BLaER1 treated with 17β-estradiol and CSF1 and Interleukin-3, amounts not matched to agents 10 nM and 100 nM (cell line): ENCODE measurements around the gene SCN3B.

Experiments
- H3K27ac ChIP-seq, 11 experiments: shearing (Covaris generic); formaldehyde crosslinking; 2 replicates each; pipeline ENCODE4 v1.8.1; 2022
- H3K27me3 ChIP-seq, 11 experiments: shearing (Covaris generic); formaldehyde crosslinking; 2 replicates each; pipeline ENCODE4 v1.8.1; 2022
- H3K36me3 ChIP-seq, 11 experiments: shearing (Covaris generic); formaldehyde crosslinking; 2 replicates each; pipeline ENCODE4 v1.8.1; 2022
- H3K4me1 ChIP-seq, 10 experiments: shearing (Covaris generic); formaldehyde crosslinking; 2 replicates each; pipeline ENCODE4 v1.8.1; 2022
- H3K4me2 ChIP-seq, 11 experiments: shearing (Covaris generic); formaldehyde crosslinking; 2 replicates each; pipeline ENCODE4 v1.8.1; 2022
- H3K4me3 ChIP-seq, 10 experiments: shearing (Covaris generic); formaldehyde crosslinking; 2 replicates each; pipeline ENCODE4 v1.8.1; 2022
- H3K9ac ChIP-seq, 11 experiments: shearing (Covaris generic); formaldehyde crosslinking; 2 replicates each; pipeline ENCODE4 v1.8.1; 2022
- H3K9me3 ChIP-seq, 11 experiments: shearing (Covaris generic); formaldehyde crosslinking; replicated peaks in 1 of 11; 2 replicates each; pipeline ENCODE4 v1.8.1; 2022
- H4K20me1 ChIP-seq, 11 experiments: shearing (Covaris generic); formaldehyde crosslinking; 2 replicates each; pipeline ENCODE4 v1.8.1; 2022
- Cebpa-rat ChIP-seq, 11 experiments: shearing (Covaris generic); IDR thresholded peaks; 2 replicates each; pipeline ENCODE4 v1.8.1; 2022

SCN3B gene

DNA sequence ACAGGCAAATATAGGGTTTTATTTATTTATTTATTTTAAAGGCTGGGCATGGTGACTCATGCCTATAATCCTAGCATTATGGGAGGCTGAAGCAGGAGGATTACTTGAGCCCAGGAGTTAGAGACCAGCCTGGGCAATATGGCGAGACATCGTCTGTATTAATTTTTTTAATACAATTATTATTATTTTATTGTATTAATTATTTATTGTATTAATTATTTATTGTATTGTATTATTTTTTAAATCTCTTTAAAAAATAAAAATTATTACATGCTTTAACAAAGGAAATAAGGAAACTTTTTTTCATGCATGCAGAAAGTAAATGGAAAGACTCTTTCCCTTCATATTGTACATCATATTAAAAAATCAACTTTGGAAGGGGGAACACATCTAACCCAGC, 3.5 kb downstream of the SCN3B start:
- Histone ChIP-seq H3K4me3 (no peak overlapping the region), H3K27me3 (peaks cover 17 to 31% (median 23%) of the 10 kb centered on the region in 11 experiments), H3K9ac (no peak overlapping the region), H3K4me1 (peaks cover 0 to 19% (median 7%) of the 10 kb centered on the region in 10 experiments; a peak in 9 of 20 replicates), H3K36me3 (no peaks in the 10 kb centered on the region), H4K20me1 (no peaks in the 10 kb centered on the region), H3K27ac (no peak overlapping the region), H3K9me3 (peaks cover 0 to 17% (median 6%) of the 10 kb centered on the region in 11 experiments; a peak in 8 of 22 replicates), H3K4me2 (no peak overlapping the region)
- TF ChIP-seq Cebpa-rat (IDR thresholded peaks at IDR 0.05): no peak

- Histone ChIP-seq H3K4me1 (peaks cover 0 to 23% (median 12%) of the 10 kb centered on the region in 10 experiments; a peak in 10 of 20 replicates), H4K20me1 (no peaks in the 10 kb centered on the region), H3K4me2 (peak overlapping the region in 6 of 11 experiments; percentile 0 to 35 (median 12); a peak in 5 of 22 replicates), H3K36me3 (no peaks in the 10 kb centered on the region), H3K27me3 (no peaks in the 10 kb centered on the region), H3K9ac (no peak overlapping the region), H3K27ac (no peak overlapping the region), H3K9me3 (no peaks in the 10 kb centered on the region), H3K4me3 (no peak overlapping the region)
- no peak for TF ChIP-seq Cebpa-rat (IDR thresholded peaks at IDR 0.05)
These were observed 9.0 kb downstream of the SCN3B start for GRCh38 chr11:123645286-123645975.

- Histone ChIP-seq H3K4me1 (peaks cover 0 to 18% (median 11%) of the 10 kb centered on the region in 10 experiments; a peak in 10 of 20 replicates), H3K4me2 (no peak overlapping the region), H3K36me3 (no peaks in the 10 kb centered on the region), H3K9me3 (no peaks in the 10 kb centered on the region), H3K27me3 (no peaks in the 10 kb centered on the region), H4K20me1 (no peaks in the 10 kb centered on the region), H3K27ac (no peak overlapping the region), H3K4me3 (no peak overlapping the region), H3K9ac (no peak overlapping the region)
- TF ChIP-seq Cebpa-rat (IDR thresholded peaks at IDR 0.05): no peak
These were observed 12.0 kb downstream of the SCN3B start for GRCh38 chr11:123642435-123642834.

- no peaks in the 10 kb centered on the region for H4K20me1 ChIP-seq
- H3K4me1 ChIP-seq: peaks cover 0 to 18% (median 11%) of the 10 kb centered on the region in 10 experiments; a peak in 10 of 20 replicates
- H3K4me3 ChIP-seq: no peak overlapping the region
- no peaks in the 10 kb centered on the region for H3K27me3 ChIP-seq
- peak overlapping the region in 1 of 11 experiments; percentile 27; a peak in 1 of 22 replicates for H3K4me2 ChIP-seq
- H3K9me3 ChIP-seq: no peaks in the 10 kb centered on the region
- no peaks in the 10 kb centered on the region for H3K36me3 ChIP-seq
- H3K27ac ChIP-seq: no peak overlapping the region
- TF ChIP-seq Cebpa-rat (IDR thresholded peaks at IDR 0.05): no peak
- H3K9ac ChIP-seq: no peak overlapping the region
These were observed 13.0 kb downstream of the SCN3B start for GRCh38 chr11:123641495-123641840.

DNA sequence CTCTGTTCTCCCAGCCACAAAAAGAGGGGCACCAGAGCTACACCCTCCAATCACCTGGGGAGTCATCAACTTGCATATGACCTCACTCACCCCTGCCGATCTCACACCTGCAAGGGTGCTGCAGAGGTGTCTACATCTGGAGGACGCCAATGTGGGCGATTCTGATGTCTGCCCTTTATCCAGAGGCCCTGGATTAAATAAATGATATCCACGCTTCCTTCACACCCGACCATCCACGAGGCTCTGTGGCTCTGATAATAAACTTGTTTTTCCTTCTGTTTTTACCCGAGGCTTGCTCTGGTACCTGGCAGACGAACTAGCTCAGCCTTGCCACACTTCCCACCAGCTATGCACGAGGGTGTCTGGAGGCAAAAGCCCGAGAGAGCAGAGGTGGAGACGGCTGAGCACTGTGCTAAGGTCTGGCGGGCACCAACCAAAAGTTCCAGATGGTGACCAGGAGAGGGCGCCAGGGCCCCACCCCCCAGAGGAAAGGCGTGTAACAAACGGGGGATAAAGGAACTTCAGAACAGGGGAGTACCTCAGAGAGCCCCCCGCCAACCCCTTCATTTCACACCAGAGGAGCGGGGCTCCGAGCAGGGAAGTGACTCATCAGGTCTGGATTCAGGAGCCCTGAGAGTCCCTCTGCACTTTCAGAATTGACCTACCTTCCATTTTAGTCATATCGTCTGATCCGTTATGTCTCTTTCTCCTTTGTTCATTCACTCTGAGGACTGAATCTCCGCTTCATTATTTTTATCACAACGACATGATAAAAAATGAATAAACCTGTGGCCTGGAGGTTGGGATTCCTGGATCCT, 13.5 kb downstream of the SCN3B start:
- Histone ChIP-seq H3K36me3 (no peaks in the 10 kb centered on the region), H3K4me2 (peak overlapping the region in 8 of 11 experiments; percentile 1 to 53 (median 22); a peak in 9 of 22 replicates), H4K20me1 (no peaks in the 10 kb centered on the region), H3K27me3 (no peaks in the 10 kb centered on the region), H3K27ac (no peak overlapping the region), H3K4me1 (peaks cover 0 to 18% (median 11%) of the 10 kb centered on the region in 10 experiments; a peak in 10 of 20 replicates), H3K4me3 (no peak overlapping the region), H3K9me3 (no peaks in the 10 kb centered on the region), H3K9ac (no peak overlapping the region)
- no peak for TF ChIP-seq Cebpa-rat (IDR thresholded peaks at IDR 0.05)

GRCh38 chr11:123640029-123640428, 14.4 kb downstream of the SCN3B start:
- H3K4me1 ChIP-seq: peaks cover 0 to 12% (median 8%) of the 10 kb centered on the region in 10 experiments; a peak in 10 of 20 replicates
- no peak overlapping the region for H3K4me2 ChIP-seq

DNA sequence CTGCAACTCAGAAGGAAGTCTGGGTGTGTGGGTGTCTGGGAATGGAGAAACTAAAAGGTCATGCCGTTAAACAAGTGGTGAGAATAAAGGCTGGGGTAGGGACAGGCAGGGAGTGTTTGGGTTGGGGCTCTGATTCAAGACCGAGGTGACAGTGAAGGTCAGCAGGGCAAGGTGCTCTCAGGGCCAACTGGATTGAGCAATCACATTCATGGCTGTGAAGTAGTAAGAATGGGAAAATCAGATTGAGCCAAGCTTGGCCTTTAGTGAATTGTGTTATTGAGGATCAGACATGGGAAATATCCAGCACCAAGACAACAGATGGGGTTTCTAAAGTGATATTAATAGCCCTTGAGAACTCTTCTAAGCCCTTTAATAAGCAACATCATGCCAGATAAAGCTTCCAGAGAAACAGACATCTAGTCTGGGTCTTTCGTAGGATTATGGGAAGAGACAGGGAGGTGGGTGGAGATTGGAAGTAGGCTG, 24.3 kb downstream of the SCN3B start:
- 0 out of 22 replicates have a peak, but pooled peaks of 1 of the 11 experiments have one; percentile 12 for TF ChIP-seq Cebpa-rat (IDR thresholded peaks at IDR 0.05)
- H3K4me1 ChIP-seq: no peaks in the 10 kb centered on the region
- H3K27me3 ChIP-seq: no peaks in the 10 kb centered on the region
- peaks cover 0 to 19% (median 5%) of the 10 kb centered on the region in 11 experiments; a peak in 10 of 22 replicates for H3K36me3 ChIP-seq
- H4K20me1 ChIP-seq: no peaks in the 10 kb centered on the region
- H3K4me3 ChIP-seq: no peak overlapping the region
- H3K9ac ChIP-seq: no peak overlapping the region
- H3K27ac ChIP-seq: no peak overlapping the region
- H3K4me2 ChIP-seq: no peak overlapping the region
- no peaks in the 10 kb centered on the region for H3K9me3 ChIP-seq

More at GRCh38 chr11:123640029-123640428, 14.4 kb downstream of the SCN3B start:
- Histone ChIP-seq H3K27ac (no peak overlapping the region), H3K27me3 (no peaks in the 10 kb centered on the region), H3K4me3 (no peak overlapping the region), H3K9me3 (no peaks in the 10 kb centered on the region), H4K20me1 (no peaks in the 10 kb centered on the region), H3K36me3 (no peaks in the 10 kb centered on the region), H3K9ac (no peak overlapping the region)
- no peak for TF ChIP-seq Cebpa-rat (IDR thresholded peaks at IDR 0.05)

- Histone ChIP-seq H3K4me2 (no peak overlapping the region), H3K27me3 (no peaks in the 10 kb centered on the region)
- TF ChIP-seq Cebpa-rat (IDR thresholded peaks at IDR 0.05): no peak
These were observed 25.3 kb downstream of the SCN3B start for GRCh38 chr11:123628936-123629683.

More at GRCh38 chr11:123628936-123629683, 25.3 kb downstream of the SCN3B start:
- Histone ChIP-seq H4K20me1 (no peaks in the 10 kb centered on the region), H3K9me3 (no peaks in the 10 kb centered on the region), H3K4me3 (no peak overlapping the region), H3K9ac (no peak overlapping the region), H3K4me1 (no peaks in the 10 kb centered on the region), H3K36me3 (peaks cover 0 to 29% (median 6%) of the 10 kb centered on the region in 11 experiments; a peak in 11 of 22 replicates), H3K27ac (no peak overlapping the region)
